Stimulated activated CD4-positive, alpha-beta T cell treated with anti-CD3 and anti-CD28 coated beads, Interleukin-4, amount 100 ng/mL, for 4 hours (primary cell): ENCODE data around the gene FAM149A.

Experiments used
- DNase-seq, 2 experiments: peaks; one replicate each; pipeline ENCODE4 v3.0.0-alpha.2; 2020

Gene FAM149A

GRCh38 chr4:186204103-186204559 is 99.6 kb downstream of the FAM149A start:
- DNase-seq = peak; percentile 62 to 77

GRCh38 chr4:186204686-186205085 is 100.2 kb downstream of the FAM149A start:
- no peak for DNase-seq

- DNase-seq = no peak
Measured at GRCh38 chr4:186205156-186205555, 100.7 kb downstream of the FAM149A start.

- DNase-seq = no peak
Measured at GRCh38 chr4:186216465-186217024, 112.0 kb downstream of the FAM149A start.

- DNase-seq = no peak
Measured at GRCh38 chr4:186217733-186218293, 113.3 kb downstream of the FAM149A start.

- DNase-seq = no peak
Measured at GRCh38 chr4:186221624-186222023, 117.1 kb downstream of the FAM149A start.
